Measurements from ENCODE around the gene ELF1. TPM values are rescaled to one million over a fixed set of nuclear protein-coding genes. Genes with fewer than 3 reads are reported as not detected.

ELF1 gene
- total RNA-seq, 1 experiment from 2014 or later, result 18.7 TPM

DNA sequence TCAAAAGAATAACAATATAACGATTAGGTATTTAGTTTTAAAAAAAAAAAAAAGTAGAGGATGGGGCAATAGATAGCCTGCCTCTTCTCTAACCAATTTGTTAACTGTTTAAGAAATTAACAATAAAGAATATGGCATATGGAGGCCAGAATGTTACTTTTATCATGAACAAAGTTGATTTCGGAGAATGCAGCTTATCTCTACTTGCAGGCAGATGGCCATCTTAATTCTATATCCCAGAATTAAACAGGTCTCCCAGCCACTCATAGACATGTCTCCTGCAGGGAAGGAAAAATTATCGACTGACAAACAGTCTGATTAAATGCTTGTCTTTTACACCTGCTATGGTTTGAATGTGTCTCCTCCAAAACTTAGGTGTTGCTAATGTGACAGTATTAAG, 133.1 kb downstream of the ELF1 start:
- DNase-seq (ENCODE audit: low spot score) (no peak), ATAC-seq (no peak)
- H3K9me3 Mint-ChIP-seq, result peaks cover 6% of the 10 kb centered on the region; the same call in 1 of the 2 replicates
- H3K27ac Mint-ChIP-seq, result no peak overlapping the region
- POLR2A ChIA-PET, result no interaction called here
- peaks cover 5% of the 10 kb centered on the region for H3K4me1 Mint-ChIP-seq
- no peak overlapping the region for H3K4me3 Mint-ChIP-seq
- H3K27me3 Mint-ChIP-seq (ENCODE audit: low read depth), result no peaks in the 10 kb centered on the region
- 0 out of 2 replicates have a peak, but pooled peaks cover under 1% of the 10 kb centered on the region for H3K36me3 Mint-ChIP-seq
- TF ChIP-seq ZNF396 (CRISPR knock-in tag; IDR thresholded peaks at IDR 0.05; ENCODE audit: borderline replicate concordance) (no peak), ZNF219 (CRISPR knock-in tag; IDR thresholded peaks at IDR 0.05; ENCODE audit: borderline replicate concordance) (no peak), TP53 (CRISPR knock-in tag; IDR thresholded peaks at IDR 0.05) (no peak), PRRX2 (CRISPR knock-in tag; IDR thresholded peaks at IDR 0.05) (no peak), ETV6 (CRISPR knock-in tag; IDR thresholded peaks at IDR 0.05) (no peak), EMX1 (CRISPR knock-in tag; IDR thresholded peaks at IDR 0.05) (no peak), ZNF317 (CRISPR knock-in tag; IDR thresholded peaks at IDR 0.05; ENCODE audit: borderline replicate concordance, low read depth) (no peak), ZNF232 (CRISPR knock-in tag; IDR thresholded peaks at IDR 0.05) (no peak), TEAD4 (CRISPR knock-in tag; IDR thresholded peaks at IDR 0.05) (no peak), TEAD1 (CRISPR knock-in tag; IDR thresholded peaks at IDR 0.05) (no peak), MXD4 (CRISPR knock-in tag; IDR thresholded peaks at IDR 0.05; ENCODE audit: borderline replicate concordance) (no peak), ZNF263 (CRISPR knock-in tag; IDR thresholded peaks at IDR 0.05; ENCODE audit: low read depth) (no peak)
- TF ChIP-seq, protein P1, sequence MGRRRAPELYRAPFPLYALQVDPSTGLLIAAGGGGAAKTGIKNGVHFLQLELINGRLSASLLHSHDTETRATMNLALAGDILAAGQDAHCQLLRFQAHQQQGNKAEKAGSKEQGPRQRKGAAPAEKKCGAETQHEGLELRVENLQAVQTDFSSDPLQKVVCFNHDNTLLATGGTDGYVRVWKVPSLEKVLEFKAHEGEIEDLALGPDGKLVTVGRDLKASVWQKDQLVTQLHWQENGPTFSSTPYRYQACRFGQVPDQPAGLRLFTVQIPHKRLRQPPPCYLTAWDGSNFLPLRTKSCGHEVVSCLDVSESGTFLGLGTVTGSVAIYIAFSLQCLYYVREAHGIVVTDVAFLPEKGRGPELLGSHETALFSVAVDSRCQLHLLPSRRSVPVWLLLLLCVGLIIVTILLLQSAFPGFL (CRISPR knock-in tag; IDR thresholded peaks at IDR 0.05; ENCODE audit: borderline replicate concordance), result no peak
- TF ChIP-seq, protein P2, sequence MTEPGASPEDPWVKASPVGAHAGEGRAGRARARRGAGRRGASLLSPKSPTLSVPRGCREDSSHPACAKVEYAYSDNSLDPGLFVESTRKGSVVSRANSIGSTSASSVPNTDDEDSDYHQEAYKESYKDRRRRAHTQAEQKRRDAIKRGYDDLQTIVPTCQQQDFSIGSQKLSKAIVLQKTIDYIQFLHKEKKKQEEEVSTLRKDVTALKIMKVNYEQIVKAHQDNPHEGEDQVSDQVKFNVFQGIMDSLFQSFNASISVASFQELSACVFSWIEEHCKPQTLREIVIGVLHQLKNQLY (CRISPR knock-in tag; IDR thresholded peaks at IDR 0.05), result no peak
- TF ChIP-seq, protein P3, sequence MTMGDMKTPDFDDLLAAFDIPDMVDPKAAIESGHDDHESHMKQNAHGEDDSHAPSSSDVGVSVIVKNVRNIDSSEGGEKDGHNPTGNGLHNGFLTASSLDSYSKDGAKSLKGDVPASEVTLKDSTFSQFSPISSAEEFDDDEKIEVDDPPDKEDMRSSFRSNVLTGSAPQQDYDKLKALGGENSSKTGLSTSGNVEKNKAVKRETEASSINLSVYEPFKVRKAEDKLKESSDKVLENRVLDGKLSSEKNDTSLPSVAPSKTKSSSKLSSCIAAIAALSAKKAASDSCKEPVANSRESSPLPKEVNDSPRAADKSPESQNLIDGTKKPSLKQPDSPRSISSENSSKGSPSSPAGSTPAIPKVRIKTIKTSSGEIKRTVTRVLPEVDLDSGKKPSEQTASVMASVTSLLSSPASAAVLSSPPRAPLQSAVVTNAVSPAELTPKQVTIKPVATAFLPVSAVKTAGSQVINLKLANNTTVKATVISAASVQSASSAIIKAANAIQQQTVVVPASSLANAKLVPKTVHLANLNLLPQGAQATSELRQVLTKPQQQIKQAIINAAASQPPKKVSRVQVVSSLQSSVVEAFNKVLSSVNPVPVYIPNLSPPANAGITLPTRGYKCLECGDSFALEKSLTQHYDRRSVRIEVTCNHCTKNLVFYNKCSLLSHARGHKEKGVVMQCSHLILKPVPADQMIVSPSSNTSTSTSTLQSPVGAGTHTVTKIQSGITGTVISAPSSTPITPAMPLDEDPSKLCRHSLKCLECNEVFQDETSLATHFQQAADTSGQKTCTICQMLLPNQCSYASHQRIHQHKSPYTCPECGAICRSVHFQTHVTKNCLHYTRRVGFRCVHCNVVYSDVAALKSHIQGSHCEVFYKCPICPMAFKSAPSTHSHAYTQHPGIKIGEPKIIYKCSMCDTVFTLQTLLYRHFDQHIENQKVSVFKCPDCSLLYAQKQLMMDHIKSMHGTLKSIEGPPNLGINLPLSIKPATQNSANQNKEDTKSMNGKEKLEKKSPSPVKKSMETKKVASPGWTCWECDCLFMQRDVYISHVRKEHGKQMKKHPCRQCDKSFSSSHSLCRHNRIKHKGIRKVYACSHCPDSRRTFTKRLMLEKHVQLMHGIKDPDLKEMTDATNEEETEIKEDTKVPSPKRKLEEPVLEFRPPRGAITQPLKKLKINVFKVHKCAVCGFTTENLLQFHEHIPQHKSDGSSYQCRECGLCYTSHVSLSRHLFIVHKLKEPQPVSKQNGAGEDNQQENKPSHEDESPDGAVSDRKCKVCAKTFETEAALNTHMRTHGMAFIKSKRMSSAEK (CRISPR knock-in tag; IDR thresholded peaks at IDR 0.05; ENCODE audit: borderline replicate concordance), result no peak
- TF ChIP-seq, protein P4, sequence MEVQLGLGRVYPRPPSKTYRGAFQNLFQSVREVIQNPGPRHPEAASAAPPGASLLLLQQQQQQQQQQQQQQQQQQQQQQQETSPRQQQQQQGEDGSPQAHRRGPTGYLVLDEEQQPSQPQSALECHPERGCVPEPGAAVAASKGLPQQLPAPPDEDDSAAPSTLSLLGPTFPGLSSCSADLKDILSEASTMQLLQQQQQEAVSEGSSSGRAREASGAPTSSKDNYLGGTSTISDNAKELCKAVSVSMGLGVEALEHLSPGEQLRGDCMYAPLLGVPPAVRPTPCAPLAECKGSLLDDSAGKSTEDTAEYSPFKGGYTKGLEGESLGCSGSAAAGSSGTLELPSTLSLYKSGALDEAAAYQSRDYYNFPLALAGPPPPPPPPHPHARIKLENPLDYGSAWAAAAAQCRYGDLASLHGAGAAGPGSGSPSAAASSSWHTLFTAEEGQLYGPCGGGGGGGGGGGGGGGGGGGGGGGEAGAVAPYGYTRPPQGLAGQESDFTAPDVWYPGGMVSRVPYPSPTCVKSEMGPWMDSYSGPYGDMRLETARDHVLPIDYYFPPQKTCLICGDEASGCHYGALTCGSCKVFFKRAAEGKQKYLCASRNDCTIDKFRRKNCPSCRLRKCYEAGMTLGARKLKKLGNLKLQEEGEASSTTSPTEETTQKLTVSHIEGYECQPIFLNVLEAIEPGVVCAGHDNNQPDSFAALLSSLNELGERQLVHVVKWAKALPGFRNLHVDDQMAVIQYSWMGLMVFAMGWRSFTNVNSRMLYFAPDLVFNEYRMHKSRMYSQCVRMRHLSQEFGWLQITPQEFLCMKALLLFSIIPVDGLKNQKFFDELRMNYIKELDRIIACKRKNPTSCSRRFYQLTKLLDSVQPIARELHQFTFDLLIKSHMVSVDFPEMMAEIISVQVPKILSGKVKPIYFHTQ (CRISPR knock-in tag; IDR thresholded peaks at IDR 0.05), result no peak
- TF ChIP-seq, protein P5, sequence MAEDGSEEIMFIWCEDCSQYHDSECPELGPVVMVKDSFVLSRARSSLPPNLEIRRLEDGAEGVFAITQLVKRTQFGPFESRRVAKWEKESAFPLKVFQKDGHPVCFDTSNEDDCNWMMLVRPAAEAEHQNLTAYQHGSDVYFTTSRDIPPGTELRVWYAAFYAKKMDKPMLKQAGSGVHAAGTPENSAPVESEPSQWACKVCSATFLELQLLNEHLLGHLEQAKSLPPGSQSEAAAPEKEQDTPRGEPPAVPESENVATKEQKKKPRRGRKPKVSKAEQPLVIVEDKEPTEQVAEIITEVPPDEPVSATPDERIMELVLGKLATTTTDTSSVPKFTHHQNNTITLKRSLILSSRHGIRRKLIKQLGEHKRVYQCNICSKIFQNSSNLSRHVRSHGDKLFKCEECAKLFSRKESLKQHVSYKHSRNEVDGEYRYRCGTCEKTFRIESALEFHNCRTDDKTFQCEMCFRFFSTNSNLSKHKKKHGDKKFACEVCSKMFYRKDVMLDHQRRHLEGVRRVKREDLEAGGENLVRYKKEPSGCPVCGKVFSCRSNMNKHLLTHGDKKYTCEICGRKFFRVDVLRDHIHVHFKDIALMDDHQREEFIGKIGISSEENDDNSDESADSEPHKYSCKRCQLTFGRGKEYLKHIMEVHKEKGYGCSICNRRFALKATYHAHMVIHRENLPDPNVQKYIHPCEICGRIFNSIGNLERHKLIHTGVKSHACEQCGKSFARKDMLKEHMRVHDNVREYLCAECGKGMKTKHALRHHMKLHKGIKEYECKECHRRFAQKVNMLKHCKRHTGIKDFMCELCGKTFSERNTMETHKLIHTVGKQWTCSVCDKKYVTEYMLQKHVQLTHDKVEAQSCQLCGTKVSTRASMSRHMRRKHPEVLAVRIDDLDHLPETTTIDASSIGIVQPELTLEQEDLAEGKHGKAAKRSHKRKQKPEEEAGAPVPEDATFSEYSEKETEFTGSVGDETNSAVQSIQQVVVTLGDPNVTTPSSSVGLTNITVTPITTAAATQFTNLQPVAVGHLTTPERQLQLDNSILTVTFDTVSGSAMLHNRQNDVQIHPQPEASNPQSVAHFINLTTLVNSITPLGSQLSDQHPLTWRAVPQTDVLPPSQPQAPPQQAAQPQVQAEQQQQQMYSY (CRISPR knock-in tag; IDR thresholded peaks at IDR 0.05), result no peak
- TF ChIP-seq, protein P6, sequence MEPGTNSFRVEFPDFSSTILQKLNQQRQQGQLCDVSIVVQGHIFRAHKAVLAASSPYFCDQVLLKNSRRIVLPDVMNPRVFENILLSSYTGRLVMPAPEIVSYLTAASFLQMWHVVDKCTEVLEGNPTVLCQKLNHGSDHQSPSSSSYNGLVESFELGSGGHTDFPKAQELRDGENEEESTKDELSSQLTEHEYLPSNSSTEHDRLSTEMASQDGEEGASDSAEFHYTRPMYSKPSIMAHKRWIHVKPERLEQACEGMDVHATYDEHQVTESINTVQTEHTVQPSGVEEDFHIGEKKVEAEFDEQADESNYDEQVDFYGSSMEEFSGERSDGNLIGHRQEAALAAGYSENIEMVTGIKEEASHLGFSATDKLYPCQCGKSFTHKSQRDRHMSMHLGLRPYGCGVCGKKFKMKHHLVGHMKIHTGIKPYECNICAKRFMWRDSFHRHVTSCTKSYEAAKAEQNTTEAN (CRISPR knock-in tag; IDR thresholded peaks at IDR 0.05), result no peak
- TF ChIP-seq, protein P7, sequence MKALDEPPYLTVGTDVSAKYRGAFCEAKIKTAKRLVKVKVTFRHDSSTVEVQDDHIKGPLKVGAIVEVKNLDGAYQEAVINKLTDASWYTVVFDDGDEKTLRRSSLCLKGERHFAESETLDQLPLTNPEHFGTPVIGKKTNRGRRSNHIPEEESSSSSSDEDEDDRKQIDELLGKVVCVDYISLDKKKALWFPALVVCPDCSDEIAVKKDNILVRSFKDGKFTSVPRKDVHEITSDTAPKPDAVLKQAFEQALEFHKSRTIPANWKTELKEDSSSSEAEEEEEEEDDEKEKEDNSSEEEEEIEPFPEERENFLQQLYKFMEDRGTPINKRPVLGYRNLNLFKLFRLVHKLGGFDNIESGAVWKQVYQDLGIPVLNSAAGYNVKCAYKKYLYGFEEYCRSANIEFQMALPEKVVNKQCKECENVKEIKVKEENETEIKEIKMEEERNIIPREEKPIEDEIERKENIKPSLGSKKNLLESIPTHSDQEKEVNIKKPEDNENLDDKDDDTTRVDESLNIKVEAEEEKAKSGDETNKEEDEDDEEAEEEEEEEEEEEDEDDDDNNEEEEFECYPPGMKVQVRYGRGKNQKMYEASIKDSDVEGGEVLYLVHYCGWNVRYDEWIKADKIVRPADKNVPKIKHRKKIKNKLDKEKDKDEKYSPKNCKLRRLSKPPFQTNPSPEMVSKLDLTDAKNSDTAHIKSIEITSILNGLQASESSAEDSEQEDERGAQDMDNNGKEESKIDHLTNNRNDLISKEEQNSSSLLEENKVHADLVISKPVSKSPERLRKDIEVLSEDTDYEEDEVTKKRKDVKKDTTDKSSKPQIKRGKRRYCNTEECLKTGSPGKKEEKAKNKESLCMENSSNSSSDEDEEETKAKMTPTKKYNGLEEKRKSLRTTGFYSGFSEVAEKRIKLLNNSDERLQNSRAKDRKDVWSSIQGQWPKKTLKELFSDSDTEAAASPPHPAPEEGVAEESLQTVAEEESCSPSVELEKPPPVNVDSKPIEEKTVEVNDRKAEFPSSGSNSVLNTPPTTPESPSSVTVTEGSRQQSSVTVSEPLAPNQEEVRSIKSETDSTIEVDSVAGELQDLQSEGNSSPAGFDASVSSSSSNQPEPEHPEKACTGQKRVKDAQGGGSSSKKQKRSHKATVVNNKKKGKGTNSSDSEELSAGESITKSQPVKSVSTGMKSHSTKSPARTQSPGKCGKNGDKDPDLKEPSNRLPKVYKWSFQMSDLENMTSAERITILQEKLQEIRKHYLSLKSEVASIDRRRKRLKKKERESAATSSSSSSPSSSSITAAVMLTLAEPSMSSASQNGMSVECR (CRISPR knock-in tag; IDR thresholded peaks at IDR 0.05; ENCODE audit: borderline replicate concordance), result no peak
- CTCF ChIA-PET, result no interaction called here

All from WTC11 (cell line).